Stimulated activated CD8-positive, alpha-beta memory T cell treated with anti-CD3 and anti-CD28 coated beads, Interleukin-15, amount 100 ng/mL, for 24 hours (primary cell): ENCODE measurements around the gene NPIPA3.
"Not testable (repeated sequence)": the region's sequence is repeated elsewhere in the genome, so short reads cannot be mapped to it uniquely, and the experiment has no call there.

Experiments
- DNase-seq: peaks from one replicate; pipeline ENCODE4 v3.0.0-alpha.2; 2020; ENCODE audit warnings: low read depth

The NPIPA3 gene

GRCh38 chr16:14703156-14704011 lies at the start of gene NPIPA3:
Gene NPIPA3, plus strand, starts transcription at chr16:14703411. Its CDS starts 5,533 bp downstream, at chr16:14708944.
- DNase-seq = not testable (repeated sequence)

GRCh38 chr16:14658063-14658462 lies 45.1 kb upstream of the NPIPA3 start:
- no peak for DNase-seq

- DNase-seq = no peak
Measured at GRCh38 chr16:14667347-14668266, 35.6 kb upstream of the NPIPA3 start.

GRCh38 chr16:14668556-14669223 lies 34.5 kb upstream of the NPIPA3 start:
- DNase-seq = no peak

GRCh38 chr16:14669776-14670175 lies 33.4 kb upstream of the NPIPA3 start:
- DNase-seq = no peak

GRCh38 chr16:14672403-14672971 lies 30.7 kb upstream of the NPIPA3 start:
- no peak for DNase-seq

- DNase-seq = no peak
Measured at GRCh38 chr16:14676633-14677032, 26.6 kb upstream of the NPIPA3 start.

GRCh38 chr16:14677627-14678026 lies 25.6 kb upstream of the NPIPA3 start:
- DNase-seq = no peak

GRCh38 chr16:14678748-14679497 lies 24.3 kb upstream of the NPIPA3 start:
- DNase-seq = no peak

GRCh38 chr16:14680396-14680795 lies 22.8 kb upstream of the NPIPA3 start:
- DNase-seq = not testable (repeated sequence)

- no peak for DNase-seq
Measured at GRCh38 chr16:14681115-14681514, 22.1 kb upstream of the NPIPA3 start.

- no peak for DNase-seq
Measured at GRCh38 chr16:14682121-14682520, 21.1 kb upstream of the NPIPA3 start.

GRCh38 chr16:14685870-14686793 lies 17.1 kb upstream of the NPIPA3 start:
- DNase-seq = not testable (repeated sequence)

GRCh38 chr16:14694129-14694528 lies 9.1 kb upstream of the NPIPA3 start, which contains the start of gene PLA2G10:
Gene PLA2G10, minus strand, starts transcription at chr16:14694308. Its CDS starts 79 bp downstream, at chr16:14694229.
- not testable (repeated sequence) for DNase-seq

GRCh38 chr16:14701859-14702258 lies 1.4 kb upstream of the NPIPA3 start:
- DNase-seq = not testable (repeated sequence)

GRCh38 chr16:14702672-14703071 lies 539 bp upstream of the NPIPA3 start:
- not testable (repeated sequence) for DNase-seq

GRCh38 chr16:14733233-14733632 lies 30.0 kb downstream of the NPIPA3 start:
- DNase-seq = not testable (repeated sequence)

- DNase-seq = not testable (repeated sequence)
Measured at GRCh38 chr16:14740832-14741385, 37.7 kb downstream of the NPIPA3 start.

GRCh38 chr16:14741794-14742193 lies 38.6 kb downstream of the NPIPA3 start:
- not testable (repeated sequence) for DNase-seq
